ELF-1 (cell line): ENCODE measurements around the gene A3GALT2.
"Not testable (repeated sequence)": the region's sequence is repeated elsewhere in the genome, so short reads cannot be mapped to it uniquely, and the experiment has no call there.

Experiments
- DNase-seq: peaks from one replicate; pipeline ENCODE4 v3.0.0-alpha.2; 2016; ENCODE audit warnings: low read depth, low spot score

The A3GALT2 gene

DNA sequence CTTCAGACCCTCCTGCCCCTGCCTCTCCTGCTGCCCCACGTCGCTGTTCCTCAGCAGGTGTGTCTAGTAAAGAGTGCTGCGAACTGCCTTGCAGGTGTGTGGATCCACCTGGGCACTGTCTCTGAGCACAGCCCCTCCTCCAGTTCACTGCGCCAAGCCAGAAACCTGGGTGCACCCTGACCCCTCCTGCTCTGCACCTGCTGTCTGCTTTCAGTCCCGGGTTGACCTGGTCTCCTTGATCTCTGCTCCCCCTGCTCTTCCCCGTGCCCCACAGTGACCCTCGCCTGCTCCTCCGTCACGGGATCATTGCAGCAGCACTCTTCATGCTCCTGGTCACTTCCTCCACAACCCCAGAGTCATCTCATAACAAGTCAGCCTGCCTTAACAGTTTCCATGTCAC, 6.5 kb downstream of the A3GALT2 start:
- DNase-seq, result no peak

DNA sequence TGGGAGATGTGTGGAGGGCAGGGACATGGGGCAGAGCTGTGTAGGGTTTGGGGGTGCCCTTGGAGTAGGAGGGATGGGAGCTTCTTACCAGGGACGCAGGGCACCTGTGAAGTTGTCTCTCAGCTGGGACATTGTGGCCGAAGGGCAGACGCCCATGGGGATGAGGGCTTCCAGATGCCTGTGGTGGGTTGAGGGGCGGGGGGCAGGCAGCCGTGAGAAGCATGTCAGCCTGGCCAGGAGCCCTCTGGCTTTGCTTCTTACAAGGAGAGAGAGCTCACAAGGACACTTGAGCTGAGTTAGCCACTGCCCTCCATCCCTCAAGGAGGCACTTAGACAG, 8.5 kb downstream of the A3GALT2 start:
- DNase-seq, result no peak

DNA sequence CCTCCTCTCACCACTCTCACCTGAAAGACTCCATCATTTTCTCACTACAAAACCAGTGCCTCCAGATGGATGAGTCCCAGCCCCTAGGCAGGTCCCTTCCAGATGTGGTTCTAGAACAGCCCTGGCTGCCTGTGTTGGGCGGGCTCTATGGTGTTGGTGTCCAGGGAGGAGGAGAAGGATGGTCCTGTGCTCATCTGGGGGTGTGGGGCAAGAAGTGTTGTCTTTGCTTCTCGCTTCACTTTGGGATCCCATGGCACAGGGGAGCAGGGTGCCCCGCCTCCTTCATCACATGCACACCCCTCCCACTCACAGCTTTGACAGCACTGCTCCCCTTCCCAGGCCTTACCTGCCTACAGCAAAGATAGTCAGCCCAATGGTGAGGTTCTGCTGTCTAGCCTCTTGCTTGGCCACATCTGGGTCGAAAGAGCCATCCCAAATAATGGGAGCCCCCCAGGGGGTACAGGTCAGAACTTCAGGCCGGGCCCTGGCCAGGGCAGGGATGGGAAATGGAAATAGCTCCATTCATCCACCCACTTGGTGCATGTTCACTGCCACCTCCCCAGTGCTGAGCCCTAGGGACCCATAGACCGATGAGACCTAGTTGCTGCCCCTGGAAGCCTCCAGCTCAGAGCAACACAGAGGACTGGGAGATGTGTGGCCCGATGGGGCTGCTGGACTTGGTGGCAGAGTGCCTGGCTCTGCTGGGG, 9.0 kb downstream of the A3GALT2 start:
- DNase-seq, result no peak

- DNase-seq, result no peak
Measured at GRCh38 chr1:33310702-33311101, 10.2 kb downstream of the A3GALT2 start.

- not testable (repeated sequence) for DNase-seq
Measured at GRCh38 chr1:33309351-33309750, 11.5 kb downstream of the A3GALT2 start.

- DNase-seq, result no peak
Measured at GRCh38 chr1:33307494-33307864, 13.4 kb downstream of the A3GALT2 start.

GRCh38 chr1:33306653-33307493, 14.0 kb downstream of the A3GALT2 start:
- DNase-seq, result peak; percentile 36

GRCh38 chr1:33305816-33306652, 14.9 kb downstream of the A3GALT2 start:
- DNase-seq, result no peak

GRCh38 chr1:33305016-33305415, 15.9 kb downstream of the A3GALT2 start:
- no peak for DNase-seq

DNA sequence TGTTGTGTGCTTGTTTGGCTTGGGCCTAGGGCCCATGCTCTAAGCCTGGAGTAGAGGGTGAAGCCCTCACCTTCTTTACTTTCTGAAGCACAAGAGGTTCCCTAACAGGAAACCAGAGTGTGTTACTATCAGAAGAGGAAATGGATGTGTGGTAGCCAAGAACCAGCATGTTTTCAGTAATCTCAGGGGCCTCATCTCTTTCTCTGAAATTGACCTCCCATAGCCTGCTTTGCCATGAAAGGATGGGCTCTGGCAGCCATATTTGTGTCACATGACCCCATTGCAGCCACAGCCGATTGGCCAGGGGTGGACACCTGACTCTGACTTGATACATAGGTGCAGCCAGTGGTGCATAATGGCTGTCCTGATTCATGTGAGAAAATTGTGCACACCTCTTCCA, 18.6 kb downstream of the A3GALT2 start:
- DNase-seq, result no peak

DNA sequence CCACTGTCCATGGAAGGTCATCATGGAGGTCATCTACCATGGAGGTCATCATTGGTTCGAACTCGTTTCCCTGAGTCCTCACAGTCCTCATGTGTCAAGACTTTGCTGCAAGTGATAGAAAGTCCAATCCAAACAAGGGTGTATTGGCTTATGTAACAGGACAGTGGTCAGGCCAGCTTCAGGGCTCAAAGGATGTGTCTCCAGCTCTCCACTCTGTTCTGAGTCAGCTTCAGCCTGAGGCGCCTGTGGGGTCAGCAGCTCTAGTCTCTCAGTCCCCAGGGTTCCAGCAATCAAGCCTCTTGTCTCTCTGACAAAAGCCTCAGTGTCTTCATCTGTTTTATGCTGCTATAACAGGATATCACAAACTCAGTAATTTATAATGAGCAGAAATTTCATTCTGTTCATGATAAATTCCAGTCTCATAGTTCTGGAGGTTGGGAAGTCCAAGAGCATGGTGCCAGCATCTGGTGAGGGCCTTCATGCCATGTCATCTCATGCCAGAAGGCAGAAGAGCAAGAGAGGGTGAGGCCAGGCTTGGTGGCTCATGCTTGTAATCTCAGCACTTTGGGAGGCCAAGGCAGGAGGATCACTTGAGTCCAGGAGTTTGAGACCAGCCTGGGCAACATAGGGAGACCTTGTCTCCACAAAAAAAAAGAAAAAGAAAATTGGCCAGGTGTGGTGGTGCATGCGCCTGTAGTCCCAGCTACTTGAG, 19.5 kb downstream of the A3GALT2 start:
- no peak for DNase-seq

- DNase-seq, result no peak
Measured at GRCh38 chr1:33300673-33301072, 20.2 kb downstream of the A3GALT2 start.

DNA sequence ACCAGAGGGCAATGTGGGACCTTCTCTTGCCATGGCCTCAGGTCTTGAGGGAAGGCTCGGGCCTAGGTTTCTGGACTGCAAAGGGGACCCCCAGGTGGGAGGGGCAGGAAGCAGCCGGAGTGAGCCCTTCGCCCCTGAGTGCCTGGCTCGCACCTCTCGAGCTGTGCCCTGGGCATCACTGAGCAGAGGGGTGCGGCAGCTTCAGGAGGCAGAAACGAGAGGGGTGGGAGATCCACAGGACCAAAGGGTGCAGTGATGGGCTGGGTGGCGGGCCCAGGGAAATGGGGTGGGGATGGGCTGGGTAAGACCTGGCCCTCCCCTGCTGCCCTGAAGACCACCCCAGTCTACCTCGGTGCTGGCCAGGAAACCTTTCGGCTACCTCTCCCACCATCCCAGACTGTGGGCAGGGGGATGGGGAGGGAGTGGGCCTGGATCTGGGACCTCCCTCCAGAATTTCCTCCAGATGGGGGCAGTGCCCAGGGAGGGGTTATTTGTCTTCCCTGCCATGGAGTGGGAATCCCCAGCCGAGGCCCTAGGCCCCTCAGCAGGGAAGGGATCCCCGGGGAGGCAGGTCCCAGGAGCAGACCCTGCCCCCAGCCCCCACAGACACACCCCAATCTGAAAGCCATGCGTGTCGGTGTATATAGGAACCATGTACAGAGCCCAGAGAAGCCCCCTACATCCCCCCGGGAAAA, 21.3 kb downstream of the A3GALT2 start:
- DNase-seq, result no peak

GRCh38 chr1:33298623-33299277, 22.1 kb downstream of the A3GALT2 start:
- DNase-seq, result peak; percentile 91

DNA sequence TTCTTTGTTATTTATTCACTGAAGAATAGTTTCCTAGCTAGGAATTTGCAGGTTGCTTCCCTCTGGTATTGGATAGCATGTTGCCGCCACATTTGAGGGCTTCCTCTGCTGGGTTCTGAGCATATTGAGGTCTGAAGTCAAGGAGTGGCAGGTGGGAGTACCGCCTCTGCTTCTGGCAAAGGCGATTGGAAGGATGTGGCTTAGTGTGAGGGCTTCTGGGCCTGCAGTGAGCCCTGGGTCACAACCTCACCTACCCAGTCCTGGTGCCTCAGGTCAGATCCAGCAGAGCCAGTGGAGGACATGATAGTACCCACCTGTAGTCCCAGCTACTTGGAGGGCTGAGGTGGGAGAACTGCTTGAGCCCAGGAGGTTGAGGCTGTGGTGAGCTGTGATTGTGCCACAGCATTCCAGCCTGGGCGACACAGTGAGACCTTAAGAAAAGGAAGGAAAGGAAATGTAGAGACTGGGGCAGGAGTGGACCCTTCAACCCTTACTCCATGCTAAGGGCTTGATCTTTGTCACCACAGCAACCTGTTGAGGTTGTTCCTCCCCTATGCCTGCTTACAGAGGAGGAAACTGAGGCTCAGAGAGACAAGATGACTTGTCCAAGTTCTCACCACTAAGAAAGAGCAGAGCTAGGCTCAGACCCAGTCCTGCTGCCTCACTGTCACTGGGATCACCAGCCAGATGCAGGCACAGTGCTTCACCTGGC, 22.8 kb downstream of the A3GALT2 start:
- DNase-seq, result no peak

DNA sequence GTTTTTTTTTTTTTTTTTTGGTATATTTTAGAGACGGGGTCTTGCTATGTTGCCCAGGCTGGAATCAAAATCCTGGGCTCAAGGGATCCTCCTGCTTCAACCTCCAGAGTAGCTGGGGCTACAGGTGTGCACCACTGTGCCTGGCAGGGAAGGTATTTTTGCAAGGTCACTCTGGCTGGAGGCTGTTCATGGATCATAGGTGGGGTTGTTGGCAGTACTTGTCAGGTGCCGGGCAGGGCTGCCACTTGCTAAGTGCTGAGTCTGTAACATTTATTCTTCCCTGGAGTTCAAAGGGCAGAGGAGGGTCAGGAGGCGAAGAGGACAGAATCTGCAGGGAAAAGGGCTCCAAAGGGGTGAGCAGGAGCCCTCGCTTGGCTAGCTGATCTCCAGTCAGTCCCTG, 24.1 kb downstream of the A3GALT2 start:
- DNase-seq, result no peak

DNA sequence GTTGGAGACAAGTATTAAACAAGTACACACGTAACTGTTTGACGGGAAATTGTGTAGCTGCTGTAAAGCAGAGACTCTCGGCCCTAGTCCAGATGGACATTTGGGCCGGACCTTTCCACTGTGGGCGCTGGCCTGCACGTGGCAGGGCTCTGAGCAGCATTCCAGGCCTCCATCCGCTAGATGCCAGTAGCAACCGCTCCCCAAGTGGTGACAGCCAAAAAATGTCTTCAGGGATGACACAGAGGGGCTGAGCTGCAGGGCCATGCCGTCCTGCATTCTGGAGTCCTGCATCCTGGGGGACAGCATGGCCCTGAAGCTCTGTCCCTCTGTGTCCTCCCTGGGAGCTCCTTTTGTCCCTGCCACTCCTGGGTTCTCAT, 24.8 kb downstream of the A3GALT2 start:
- no peak for DNase-seq

GRCh38 chr1:33295450-33296081, 25.3 kb downstream of the A3GALT2 start:
- DNase-seq, result peak; percentile 95

- no peak for DNase-seq
Measured at GRCh38 chr1:33295023-33295422, 25.9 kb downstream of the A3GALT2 start.
